ENCODE data around the gene NR2F6.
"Not testable (repeated sequence)": the region's sequence is repeated elsewhere in the genome, so short reads cannot be mapped to it uniquely, and the experiment has no call there.

Gene NR2F6

GRCh38 chr19:17200408-17201079 lies 45.2 kb downstream of the NR2F6 start:
- no peak overlapping the region for H3K4me3 ChIP-seq (ENCODE audit: low read length)
- no peak for TF ChIP-seq ZNF274 (IDR thresholded peaks at IDR 0.05; ENCODE audit: low read depth, low read length)

GRCh38 chr19:17197666-17198065 lies 48.1 kb downstream of the NR2F6 start:
- no peak overlapping the region for H3K4me3 ChIP-seq (ENCODE audit: low read length)
- TF ChIP-seq ZNF274 (IDR thresholded peaks at IDR 0.05; ENCODE audit: low read depth, low read length): no peak

DNA sequence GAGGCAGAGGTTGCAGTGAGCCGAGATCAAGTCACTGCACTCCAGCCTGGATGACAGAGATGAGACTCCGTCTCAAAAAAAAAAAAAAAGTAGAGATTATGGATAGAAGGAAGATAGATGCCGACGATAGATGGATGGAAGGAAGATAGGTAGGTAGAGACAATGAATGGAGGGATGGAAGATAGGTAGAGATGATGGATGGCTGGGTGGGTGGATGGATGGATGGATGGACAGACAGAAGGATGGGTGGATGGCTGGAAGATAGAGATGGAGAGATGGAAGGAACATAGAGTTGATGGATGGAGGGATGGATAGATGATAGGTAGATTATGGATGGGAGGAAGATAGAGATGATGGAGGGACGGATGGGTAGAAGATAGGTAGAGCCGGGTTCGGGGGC lies 49.1 kb downstream of the NR2F6 start:
- no peak overlapping the region for H3K4me3 ChIP-seq (ENCODE audit: low read length)
- TF ChIP-seq ZNF274 (IDR thresholded peaks at IDR 0.05; ENCODE audit: low read depth, low read length): no peak

GRCh38 chr19:17195106-17195505 lies 50.6 kb downstream of the NR2F6 start:
- no peak overlapping the region for H3K4me3 ChIP-seq (ENCODE audit: low read length)
- TF ChIP-seq ZNF274 (IDR thresholded peaks at IDR 0.05; ENCODE audit: low read depth, low read length): no peak

GRCh38 chr19:17194608-17195007 lies 51.1 kb downstream of the NR2F6 start:
- no peak overlapping the region for H3K4me3 ChIP-seq (ENCODE audit: low read length)
- no peak for TF ChIP-seq ZNF274 (IDR thresholded peaks at IDR 0.05; ENCODE audit: low read depth, low read length)

DNA sequence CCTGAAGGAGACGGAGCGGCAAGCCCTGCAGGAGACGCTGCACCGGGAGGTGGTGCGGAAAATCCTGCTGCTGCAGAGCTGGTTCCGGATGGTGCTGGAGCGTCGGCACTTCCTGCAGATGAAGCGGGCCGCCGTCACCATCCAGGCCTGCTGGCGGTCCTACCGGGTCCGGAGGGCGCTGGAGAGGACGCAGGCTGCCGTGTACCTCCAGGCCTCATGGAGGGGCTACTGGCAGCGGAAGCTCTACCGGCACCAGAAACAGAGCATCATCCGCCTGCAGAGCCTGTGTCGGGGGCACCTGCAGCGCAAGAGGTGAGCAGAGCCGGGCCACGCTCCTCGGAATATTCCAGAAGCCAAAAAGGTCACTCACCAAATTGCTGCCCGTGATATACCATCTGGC lies 53.0 kb downstream of the NR2F6 start:
- no peak for TF ChIP-seq ZNF274 (IDR thresholded peaks at IDR 0.05; ENCODE audit: low read depth, low read length)
- no peak overlapping the region for H3K4me3 ChIP-seq (ENCODE audit: low read length)

DNA sequence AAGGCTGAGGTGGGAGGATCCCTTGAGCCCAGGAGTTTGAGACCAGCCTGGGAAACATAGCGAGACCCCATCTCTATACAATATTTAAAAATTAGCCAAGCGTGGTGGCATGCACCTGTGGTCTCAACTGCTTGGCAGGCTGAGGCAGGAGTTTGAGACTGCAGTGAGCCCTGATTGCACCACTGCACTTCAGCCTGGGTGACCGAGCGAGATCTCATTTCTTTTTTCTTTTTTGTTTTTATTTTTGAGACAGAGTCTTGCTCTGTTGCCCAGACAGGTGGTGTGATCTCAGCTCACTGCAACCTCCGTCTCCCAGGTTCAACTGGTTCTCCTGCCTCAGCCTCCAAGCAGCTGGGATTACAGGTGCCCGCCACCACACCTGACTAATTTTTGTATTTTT lies 54.0 kb downstream of the NR2F6 start:
- H3K4me3 ChIP-seq (ENCODE audit: low read length): not testable (repeated sequence)

GRCh38 chr19:17185590-17185989 lies 60.1 kb downstream of the NR2F6 start:
- no peak overlapping the region for H3K4me3 ChIP-seq (ENCODE audit: low read length)
- no peak for TF ChIP-seq ZNF274 (IDR thresholded peaks at IDR 0.05; ENCODE audit: low read depth, low read length)

DNA sequence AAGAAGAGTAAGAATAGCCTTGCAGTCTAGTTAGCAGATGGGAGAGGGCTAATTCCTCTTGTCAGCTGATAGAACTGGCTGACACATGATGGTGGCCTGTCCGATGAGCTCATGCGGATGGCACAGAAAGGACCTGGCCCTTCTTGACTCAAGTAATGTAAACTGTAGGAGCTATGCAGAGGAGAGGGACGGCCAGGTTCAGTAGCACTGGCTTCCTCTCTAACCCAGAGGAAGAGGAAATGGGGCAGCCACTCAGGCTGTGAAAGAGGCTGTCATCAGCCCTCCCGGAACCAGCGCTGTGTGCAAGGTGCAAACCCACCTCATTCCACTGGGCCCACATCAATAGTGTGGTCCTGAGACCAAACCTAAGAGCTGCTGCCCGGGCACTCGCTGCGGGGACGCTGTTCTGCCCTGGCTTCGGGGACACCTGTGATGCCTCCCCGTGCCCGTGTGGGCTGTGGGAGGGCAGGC lies 61.3 kb downstream of the NR2F6 start:
- no peak overlapping the region; the same call in 1 of the 2 replicates for H3K4me3 ChIP-seq (ENCODE audit: low read length)

DNA sequence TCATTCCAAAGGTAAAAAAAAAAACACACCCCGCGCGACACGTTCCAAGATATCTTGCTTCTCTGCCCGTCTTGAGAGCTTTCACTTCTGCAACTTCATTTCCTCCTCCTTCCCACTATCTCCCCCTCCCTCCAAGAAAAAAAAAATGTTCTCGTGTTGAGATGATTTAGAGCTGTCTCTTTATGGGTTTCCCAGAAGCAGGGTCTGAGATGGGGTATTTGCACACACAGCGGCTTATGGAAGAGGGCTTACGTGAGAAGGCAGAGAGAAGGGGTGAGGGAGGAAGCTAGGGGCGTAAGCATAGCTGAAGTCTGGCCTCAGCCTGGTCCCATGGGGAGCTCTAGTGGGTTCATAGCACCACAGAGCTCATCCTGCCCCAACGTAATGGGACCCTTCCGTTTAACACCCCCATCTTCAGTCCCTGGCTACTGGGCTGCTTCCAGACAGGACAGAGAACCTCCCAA lies 61.8 kb downstream of the NR2F6 start:
- peak overlapping the region; percentile 13; the same call in 1 of the 2 replicates for H3K4me3 ChIP-seq (ENCODE audit: low read length)
- TF ChIP-seq ZNF274 (IDR thresholded peaks at IDR 0.05; ENCODE audit: low read depth, low read length): no peak

More for the DNA sequence above, 61.3 kb downstream of the NR2F6 start:
- TF ChIP-seq ZNF274 (IDR thresholded peaks at IDR 0.05; ENCODE audit: low read depth, low read length): no peak

DNA sequence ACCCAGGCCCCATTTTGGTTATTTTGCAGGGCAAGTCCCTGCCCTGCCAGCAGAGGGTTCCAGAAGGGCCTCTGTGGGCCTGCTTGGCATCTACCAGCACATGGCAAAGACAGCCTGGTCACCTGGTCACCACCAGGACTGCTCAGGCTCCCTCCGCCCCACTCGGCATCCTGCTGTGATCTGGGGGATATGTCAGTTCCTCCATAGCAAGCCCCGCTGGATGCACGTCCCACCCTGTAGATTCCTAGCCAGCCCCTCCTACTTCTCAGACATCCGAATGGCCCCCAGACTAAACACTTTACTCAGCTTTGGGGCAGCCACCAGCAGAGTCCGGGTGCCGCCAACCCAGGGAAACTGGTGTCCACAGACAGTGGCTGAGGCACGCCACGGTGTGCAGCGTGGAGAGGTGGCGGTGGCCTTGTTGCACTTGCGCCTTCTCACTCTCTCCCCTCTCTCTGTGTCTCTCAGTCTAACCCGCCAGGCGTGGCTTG lies 62.4 kb downstream of the NR2F6 start:
- TF ChIP-seq ZNF274 (IDR thresholded peaks at IDR 0.05; ENCODE audit: low read depth, low read length): no peak
- H3K4me3 ChIP-seq (ENCODE audit: low read length): peak overlapping the region; percentile 13; the same call in 1 of the 2 replicates

All from GM08714 (cell line).